Endothelial cell of umbilical vein (primary cell): ENCODE data around the gene CCR7. TPM values are rescaled to one million over a fixed set of nuclear protein-coding genes. Genes with fewer than 3 reads are reported as not detected.

ENCODE experiments used
- BruUV-seq: library from RNA; stranded (reverse); fragments of 400-500 nt; replicated peaks from 2 replicates; lab custom pipeline; 2021; lab: Mats Ljungman, UMichigan
- CTCF ChIA-PET: fragments of 300-600, 350-600 bp; sonication (Branson Sonifier 250); formaldehyde crosslinking; loops from one replicate; lab custom pipeline; 2021; ENCODE audit warnings: antibody characterized with exemption, inconsistent platforms; lab: Charles Lee
- POLR2A ChIA-PET: fragments of 300-600, 350-600 bp; sonication (Branson Sonifier 250); formaldehyde crosslinking; loops from one replicate; lab custom pipeline; 2021; ENCODE audit warnings: antibody characterized with exemption, inconsistent platforms; lab: Charles Lee
- DNase-seq: peaks from one replicate; pipeline ENCODE4 v3.0.0-alpha.2; 2011; ENCODE audit warnings: low read depth, low spot score
- FAIRE-seq: peaks from 2 replicates; lab custom pipeline; 2011; peaks lifted over from hg19 to GRCh38; lab: Jason Lieb, UNC
- H2AFZ ChIP-seq: 2 replicates; pipeline ENCODE4 v1.6.0; 2012; ENCODE audit warnings: low read depth, low read length, control low read depth, inconsistent platforms
- H3K27ac ChIP-seq: 2 replicates; pipeline ENCODE4 v1.5.1; 2011; ENCODE audit warnings: low read depth, mild to moderate bottlenecking, control low read depth, low read length, moderate library complexity; ENCODE audit not compliant: insufficient read depth
- H3K27me3 ChIP-seq, 2 experiments: 2 replicates each; pipeline versions ENCODE4 v1.6.0 to v1.6.1; 2011; ENCODE audit warnings: low read length in 2 of 2, mixed read lengths in 1 of 2; ENCODE audit not compliant: control insufficient read depth in 2 of 2, insufficient read depth in 2 of 2
- H3K36me3 ChIP-seq, 2 experiments: 2 replicates in 1 of 2; 3 replicates in 1 of 2; pipeline ENCODE4 v1.5.1; 2011; ENCODE audit warnings: low read length in 2 of 2, mild to moderate bottlenecking in 1 of 2, moderate library complexity in 1 of 2; ENCODE audit not compliant: control insufficient read depth in 2 of 2, insufficient read depth in 2 of 2; ENCODE audit errors: extremely low read depth in 1 of 2
- H3K4me1 ChIP-seq: 3 replicates; pipeline ENCODE4 v1.5.1; 2011; ENCODE audit warnings: mild to moderate bottlenecking, low read length; ENCODE audit not compliant: control insufficient read depth, insufficient read depth; ENCODE audit errors: extremely low read depth
- H3K4me2 ChIP-seq: 2 replicates; pipeline ENCODE4 v1.6.1; 2011; ENCODE audit warnings: low read length, control low read depth, mixed read lengths; ENCODE audit not compliant: insufficient read depth
- H3K4me3 ChIP-seq, 3 experiments: fragments of 200-600 bp in 1 of 3; sonication (generic), shearing (Covaris generic) in 1 of 3; replicated peaks in 1 of 3; 2 replicates each; pipeline ENCODE4 v1.5.1; 2011 to 2016; ENCODE audit warnings: control low read depth in 3 of 3, low read length in 3 of 3, mild to moderate bottlenecking in 2 of 3, inconsistent platforms in 1 of 3, low read depth in 1 of 3, moderate library complexity in 1 of 3; ENCODE audit not compliant: insufficient read depth in 1 of 3
- H3K79me2 ChIP-seq: 2 replicates; pipeline ENCODE4 v1.6.0; 2012; ENCODE audit warnings: low read length, inconsistent platforms; ENCODE audit not compliant: control insufficient read depth, insufficient read depth
- H3K9ac ChIP-seq: replicated peaks from 2 replicates; pipeline ENCODE3; 2011; ENCODE audit warnings: low read length, control low read depth; ENCODE audit not compliant: insufficient read depth; ENCODE audit errors: extremely low read depth
- H3K9me1 ChIP-seq: replicated peaks from 3 replicates; pipeline ENCODE4 v1.6.0; 2011; ENCODE audit warnings: mild to moderate bottlenecking, low read length; ENCODE audit not compliant: control insufficient read depth, insufficient read depth; ENCODE audit errors: extremely low read depth
- H3K9me3 ChIP-seq: replicated peaks from 2 replicates; pipeline ENCODE4 v1.5.1; 2012; ENCODE audit warnings: low read length, inconsistent platforms; ENCODE audit not compliant: control insufficient read depth, insufficient read depth
- H4K20me1 ChIP-seq: replicated peaks from 2 replicates; pipeline ENCODE3; 2011; ENCODE audit warnings: mild to moderate bottlenecking, low read length; ENCODE audit not compliant: control insufficient read depth, insufficient read depth; ENCODE audit errors: extremely low read depth
- GATA2 ChIP-seq: IDR thresholded peaks from 2 replicates; pipeline ENCODE4 v1.7.0; 2011; ENCODE audit warnings: low read depth, mild to moderate bottlenecking, moderate library complexity, mixed read lengths, low read length; ENCODE audit not compliant: insufficient read length, insufficient read depth
- JUN ChIP-seq: IDR thresholded peaks from 2 replicates; pipeline ENCODE4 v1.6.1; 2011; ENCODE audit warnings: borderline replicate concordance, low read depth; ENCODE audit not compliant: insufficient read length, insufficient read depth
- MYC ChIP-seq: IDR thresholded peaks from one replicate; pipeline ENCODE4 v1.6.1; 2011; ENCODE audit warnings: mild to moderate bottlenecking, low read depth, low read length
- POLR2A ChIP-seq: IDR thresholded peaks from 2 replicates; pipeline ENCODE4 v1.6.1; 2012; ENCODE audit warnings: low read depth, mild to moderate bottlenecking, control low read depth, low read length
- POLR2AphosphoS5 ChIP-seq: IDR thresholded peaks from 2 replicates; pipeline ENCODE4 v1.6.1; 2012; ENCODE audit warnings: low read depth, mild to moderate bottlenecking, control low read depth, low read length, moderate library complexity; ENCODE audit not compliant: insufficient read depth
- dilution Hi-C: fragments of 300-500 bp; cut with MboI; formaldehyde crosslinking; loops from one replicate; pipeline ENCODE4 v1.15.0; 2019; ENCODE audit warnings: low sequenced_read_pairs; ENCODE audit not compliant: extremely low pct_ligation_motif_present
- intact Hi-C: fragments of 100-400 bp; cut with micrococcal nuclease; formaldehyde crosslinking; loops from one replicate; pipeline ENCODE4 v1.10.0; 2022
- polyA plus RNA-seq, 4 experiments: library from polyadenylated mRNA; depleted of rRNA in 3 of 4; stranded (reverse) in 3 of 4; unstranded in 1 of 4; fragments of >200 nt; gene quantifications; 2 replicates each; pipeline versions ENCODE4 v1.2.1 to v1.2.3, GENCODE V29; 2011 to 2012; ENCODE audit warnings: missing spikeins in 1 of 4
- total RNA-seq: library from RNA; stranded (reverse); gene quantifications from 2 replicates; pipeline ENCODE4 v1.2.3, GENCODE V29; 2021
- TF ChIP-seq, protein P1 (sequence below), 2 donors: IDR thresholded peaks; 1 replicate in 1 of 2; 2 replicates in 1 of 2; pipeline ENCODE4 v1.5.1; 2011; ENCODE audit warnings: low read length in 2 of 2, mild to moderate bottlenecking in 2 of 2, moderate library complexity in 2 of 2, control low read depth in 1 of 2, inconsistent platforms in 1 of 2, low read depth in 1 of 2; ENCODE audit not compliant: insufficient read depth in 1 of 2; ENCODE audit errors: extremely low read depth in 1 of 2

The CCR7 gene
- total and polyA plus RNA-seq, 2 donors (not counting 3 experiments of a cell fraction or from before 2014, with no cell fraction given), result 0.18 TPM; not detected in 1

DNA sequence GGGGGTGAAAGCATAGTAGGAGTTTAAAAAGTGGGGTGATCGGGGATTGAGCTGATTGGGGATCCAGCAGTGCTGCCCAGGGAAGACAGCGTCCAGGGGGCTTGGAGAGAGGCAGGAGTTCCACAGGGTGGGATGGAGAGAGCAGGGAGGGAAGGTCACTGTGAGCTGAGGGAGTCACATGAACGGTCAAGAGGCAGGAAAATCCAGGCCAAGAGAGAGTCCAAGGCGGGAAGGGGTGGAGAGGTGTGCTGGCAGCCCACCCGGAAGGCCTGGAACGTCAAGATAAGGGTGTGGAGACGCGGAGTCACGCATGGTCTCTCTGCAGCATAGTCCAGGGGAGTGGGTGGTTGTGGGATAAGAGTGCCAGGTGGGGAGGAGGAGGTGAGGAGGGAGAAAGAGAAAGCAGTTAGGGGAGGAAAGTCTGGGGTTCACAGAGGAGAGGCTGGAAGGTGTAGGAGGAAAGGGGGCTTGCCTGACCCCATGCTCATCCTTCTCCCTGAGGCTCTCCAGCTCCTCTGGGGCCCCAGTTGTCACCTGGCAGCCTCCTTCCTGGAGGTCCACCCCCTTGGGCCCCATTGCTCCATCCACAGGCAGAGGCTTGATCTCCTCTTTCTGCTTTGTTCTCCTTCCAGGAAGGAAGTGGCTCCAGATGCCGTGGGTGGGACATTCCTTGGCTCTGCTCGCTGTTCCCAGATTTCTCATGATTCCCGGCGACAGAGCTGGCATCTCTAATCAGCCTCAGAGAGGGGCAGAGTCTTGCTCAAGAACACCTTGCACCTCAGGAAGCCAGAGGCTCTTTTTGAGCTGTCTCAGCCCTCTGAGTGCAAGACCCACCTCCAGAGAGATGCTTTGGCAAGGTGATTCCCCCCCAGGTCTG, 28.7 kb downstream of the CCR7 start:
- Histone ChIP-seq H3K27ac (peak overlapping the region; percentile 70), H3K4me2 (peak overlapping the region; percentile 30), H3K4me3 (no peak overlapping the region), H3K4me1 (peaks cover 43% of the 10 kb centered on the region), H3K9me3 (no peaks in the 10 kb centered on the region), H4K20me1 (no peaks in the 10 kb centered on the region), H3K79me2 (no peaks in the 10 kb centered on the region), H2AFZ (peak overlapping the region; percentile 40), H3K27me3 (no peaks in the 10 kb centered on the region), H3K9me1 (no peaks in the 10 kb centered on the region), H3K9ac (peak overlapping the region; percentile 35), H3K36me3 (no peaks in the 10 kb centered on the region)
- intact Hi-C loops (loop anchor here (1.0 kb wide), 1 partner anchor 24 kb away; no protein-coding TSS in a partner anchor), dilution Hi-C loops (no loop called here)
- DNase-seq (peak; percentile 91), FAIRE-seq (peak; percentile 84)
- TF ChIP-seq JUN (no peak), GATA2 (peak; percentile 87), POLR2A (peak; percentile 53), POLR2AphosphoS5 (peak; percentile 85), MYC (peak; percentile 31)
- TF ChIP-seq, protein P1, sequence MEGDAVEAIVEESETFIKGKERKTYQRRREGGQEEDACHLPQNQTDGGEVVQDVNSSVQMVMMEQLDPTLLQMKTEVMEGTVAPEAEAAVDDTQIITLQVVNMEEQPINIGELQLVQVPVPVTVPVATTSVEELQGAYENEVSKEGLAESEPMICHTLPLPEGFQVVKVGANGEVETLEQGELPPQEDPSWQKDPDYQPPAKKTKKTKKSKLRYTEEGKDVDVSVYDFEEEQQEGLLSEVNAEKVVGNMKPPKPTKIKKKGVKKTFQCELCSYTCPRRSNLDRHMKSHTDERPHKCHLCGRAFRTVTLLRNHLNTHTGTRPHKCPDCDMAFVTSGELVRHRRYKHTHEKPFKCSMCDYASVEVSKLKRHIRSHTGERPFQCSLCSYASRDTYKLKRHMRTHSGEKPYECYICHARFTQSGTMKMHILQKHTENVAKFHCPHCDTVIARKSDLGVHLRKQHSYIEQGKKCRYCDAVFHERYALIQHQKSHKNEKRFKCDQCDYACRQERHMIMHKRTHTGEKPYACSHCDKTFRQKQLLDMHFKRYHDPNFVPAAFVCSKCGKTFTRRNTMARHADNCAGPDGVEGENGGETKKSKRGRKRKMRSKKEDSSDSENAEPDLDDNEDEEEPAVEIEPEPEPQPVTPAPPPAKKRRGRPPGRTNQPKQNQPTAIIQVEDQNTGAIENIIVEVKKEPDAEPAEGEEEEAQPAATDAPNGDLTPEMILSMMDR (IDR thresholded peaks at IDR 0.05; ENCODE audit: extremely low read depth in 1 of 2, insufficient read depth in 1 of 2, low read depth in 1 of 2, low read length in 2 of 2), result no peak
- ChIA-PET POLR2A (no interaction called here), CTCF (interaction anchor here (0.6 to 9.6 kb wide), 10 partner anchors 9 to 229 kb away, joined by 3 to 304 read pairs (median 3); partner anchors contain the start of gene TOP2A)
- no TSS peak for BruUV-seq
